NCI-H510A treated with DMSO at 0.1 percent for 48 hours (cell line): ENCODE measurements around the gene GPR42.
A peak's percentile ranks its signal among the peaks of the same experiment; 100 is the strongest.
"Not testable (repeated sequence)": the region's sequence is repeated elsewhere in the genome, so short reads cannot be mapped to it uniquely, and the experiment has no call there.

Experiments
- DNase-seq: peaks from one replicate; lab custom pipeline; 2025; lab: John Stamatoyannopoulos, UW

GPR42 gene

DNA sequence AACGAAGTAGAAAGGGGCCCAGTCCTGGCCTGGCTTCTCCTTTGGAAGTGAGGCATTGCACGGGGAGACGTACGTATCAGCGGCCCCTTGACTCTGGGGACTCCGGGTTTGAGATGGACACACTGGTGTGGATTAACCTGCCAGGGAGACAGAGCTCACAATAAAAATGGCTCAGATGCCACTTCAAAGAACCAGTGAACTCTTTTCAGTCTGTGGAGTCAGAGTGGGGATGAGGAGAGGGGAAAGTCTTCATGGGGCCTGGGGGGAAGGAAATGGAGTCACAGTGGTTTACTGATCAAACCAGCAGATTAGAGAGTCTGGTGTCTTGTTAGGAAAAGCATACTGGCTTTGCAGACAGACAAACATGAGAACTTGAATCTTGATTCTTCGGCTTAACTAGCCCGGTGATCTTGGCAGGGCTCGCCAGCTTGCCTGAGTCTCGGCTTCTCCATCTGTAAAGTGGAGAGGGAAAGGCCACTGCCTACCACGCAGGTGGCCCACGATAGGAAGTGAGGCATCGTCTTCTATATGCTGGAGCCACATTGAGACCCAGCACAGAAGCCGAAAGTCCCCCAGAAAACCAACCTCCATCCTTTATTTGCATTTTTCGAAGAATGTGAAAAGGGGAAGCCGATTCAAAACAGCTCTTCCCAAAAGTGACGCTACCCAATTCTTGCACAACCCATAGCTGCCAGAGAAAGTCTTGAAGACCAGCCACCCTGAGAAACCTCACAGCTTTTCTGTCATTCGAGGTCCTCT lies 23.5 kb upstream of the GPR42 start, which contains the start of gene FFAR1:
Gene FFAR1 (plus strand): TSS at position 732 of the 759 bp plus-strand sequence. CDS start 3,650 bp downstream, outside the sequence.
- no peak for DNase-seq

GRCh38 chr19:35347930-35348298 lies 23.0 kb upstream of the GPR42 start:
- DNase-seq = no peak

DNA sequence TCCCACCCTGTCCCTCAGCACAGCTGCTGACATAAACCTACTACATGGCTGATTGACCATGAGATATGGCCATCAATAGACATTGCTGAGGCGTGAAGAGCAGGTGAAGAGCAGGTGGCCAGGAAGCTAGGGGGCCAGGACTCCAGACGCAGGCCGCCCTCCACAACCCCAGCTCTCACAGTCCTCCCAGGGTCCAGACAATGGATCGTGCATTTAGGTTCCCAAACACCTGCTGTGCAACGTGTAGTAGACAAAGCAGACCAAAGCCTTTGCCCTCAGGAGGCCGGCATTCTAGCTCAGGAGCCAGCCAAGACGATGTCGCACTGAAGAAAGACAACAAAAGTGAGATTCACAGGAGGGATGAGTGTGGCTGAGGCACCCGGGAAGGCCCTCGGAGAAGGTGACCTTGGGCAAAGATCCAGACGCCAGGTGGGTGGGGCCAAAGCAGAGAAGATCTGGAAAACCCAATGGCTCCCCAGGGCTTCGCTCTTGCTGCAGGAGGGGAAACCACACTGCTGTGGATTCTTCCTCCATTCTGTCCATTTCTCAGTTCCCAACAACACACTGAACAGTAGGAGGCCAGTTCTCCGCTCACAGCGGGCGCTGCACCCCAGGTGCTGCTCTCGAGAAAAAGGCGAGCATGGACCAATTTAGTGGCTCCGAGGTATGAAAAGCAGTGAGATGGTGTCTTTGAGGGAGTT lies 21.8 kb upstream of the GPR42 start:
- DNase-seq = no peak

DNA sequence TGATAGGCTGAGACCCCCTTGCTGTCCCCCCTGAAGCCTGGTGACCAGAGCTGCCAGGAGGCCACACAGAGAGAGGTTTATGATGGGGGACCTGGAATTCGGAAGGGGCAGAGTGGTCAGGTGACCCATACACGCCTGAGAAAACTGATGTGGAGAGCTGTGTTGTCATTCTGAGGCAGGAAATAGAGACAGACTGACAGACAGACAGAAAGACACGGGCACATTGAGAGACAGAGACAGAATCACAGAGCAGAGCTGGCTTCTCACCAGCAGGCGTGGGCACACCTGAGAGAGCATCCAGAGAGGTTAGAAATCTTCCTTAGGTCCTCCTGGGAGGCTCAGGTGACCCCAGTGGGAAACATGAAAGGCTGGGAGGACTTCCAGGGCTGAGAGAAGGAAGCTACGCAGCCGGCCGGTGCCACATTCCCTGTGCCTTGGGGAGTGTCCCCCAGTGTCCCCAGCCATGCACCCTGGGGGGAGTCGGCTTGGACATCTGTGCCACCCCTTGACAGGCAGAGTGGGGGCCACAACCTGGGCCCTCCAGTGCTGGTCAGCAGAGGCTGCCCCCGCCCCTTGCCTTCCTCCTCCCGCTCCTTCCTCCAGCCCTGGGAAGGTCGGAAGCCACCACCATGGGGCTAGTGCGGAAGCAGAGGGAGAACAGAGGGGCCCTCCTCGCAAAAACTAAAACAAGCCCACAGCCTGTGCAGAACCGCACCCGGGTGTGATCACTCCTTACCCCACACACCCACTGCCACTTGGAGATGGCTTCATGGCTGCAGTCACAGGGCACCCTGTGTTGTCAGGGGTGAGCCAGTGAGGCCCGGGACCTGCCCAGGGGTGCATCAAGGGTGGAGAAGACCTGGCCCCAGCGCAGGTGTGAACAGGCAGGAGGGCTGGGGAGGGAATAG lies 21.0 kb upstream of the GPR42 start:
- no peak for DNase-seq

- no peak for DNase-seq
Observed at GRCh38 chr19:35350591-35350990, 20.3 kb upstream of the GPR42 start.

GRCh38 chr19:35351411-35352176 lies 19.3 kb upstream of the GPR42 start:
- DNase-seq = no peak

DNA sequence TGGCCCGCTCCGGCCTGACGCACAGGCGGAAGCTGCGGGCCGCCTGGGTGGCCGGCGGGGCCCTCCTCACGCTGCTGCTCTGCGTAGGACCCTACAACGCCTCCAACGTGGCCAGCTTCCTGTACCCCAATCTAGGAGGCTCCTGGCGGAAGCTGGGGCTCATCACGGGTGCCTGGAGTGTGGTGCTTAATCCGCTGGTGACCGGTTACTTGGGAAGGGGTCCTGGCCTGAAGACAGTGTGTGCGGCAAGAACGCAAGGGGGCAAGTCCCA lies 18.8 kb upstream of the GPR42 start:
- no peak for DNase-seq

DNA sequence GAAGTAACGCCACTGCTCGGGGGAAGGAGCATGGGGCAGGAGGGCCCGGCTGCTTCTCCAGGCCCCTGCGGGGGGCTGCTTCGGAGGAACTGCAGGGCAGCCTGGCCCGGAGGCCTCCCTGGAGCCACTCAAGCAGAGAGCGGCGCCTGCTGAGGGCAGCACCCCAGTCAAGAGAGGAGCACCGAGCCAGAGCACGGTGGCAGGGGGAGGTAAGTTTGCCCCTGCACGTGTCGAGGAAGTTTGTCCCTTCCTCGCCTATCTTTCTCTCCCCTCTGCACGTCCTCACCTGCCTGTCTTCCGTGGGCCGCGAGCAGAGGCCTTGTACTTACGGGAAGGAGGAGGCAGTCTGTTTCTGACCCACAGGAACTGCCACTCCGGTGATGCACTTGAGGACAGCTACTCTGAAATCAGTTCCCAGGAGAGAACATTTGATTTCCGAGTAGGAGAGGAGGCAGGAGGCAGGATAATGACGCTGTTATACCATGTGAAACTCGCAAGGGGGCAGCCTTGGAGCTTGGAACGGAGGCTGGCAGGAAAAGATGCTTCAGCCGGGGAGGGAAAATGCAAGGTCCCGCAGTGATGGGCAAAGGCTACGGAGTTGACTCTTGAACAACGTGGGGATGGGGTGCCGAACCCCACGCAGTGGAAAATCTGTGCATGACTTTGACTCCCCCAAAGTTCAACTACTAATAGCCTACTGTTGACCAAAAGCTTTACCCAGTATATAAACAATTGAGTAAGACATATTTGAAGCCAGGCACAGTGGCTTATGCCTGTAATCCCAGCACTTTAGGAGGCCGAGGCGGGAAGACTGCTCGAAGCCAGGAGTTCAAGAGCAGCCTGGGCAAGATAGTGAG lies 18.2 kb upstream of the GPR42 start:
- DNase-seq = peak; percentile 27

DNA sequence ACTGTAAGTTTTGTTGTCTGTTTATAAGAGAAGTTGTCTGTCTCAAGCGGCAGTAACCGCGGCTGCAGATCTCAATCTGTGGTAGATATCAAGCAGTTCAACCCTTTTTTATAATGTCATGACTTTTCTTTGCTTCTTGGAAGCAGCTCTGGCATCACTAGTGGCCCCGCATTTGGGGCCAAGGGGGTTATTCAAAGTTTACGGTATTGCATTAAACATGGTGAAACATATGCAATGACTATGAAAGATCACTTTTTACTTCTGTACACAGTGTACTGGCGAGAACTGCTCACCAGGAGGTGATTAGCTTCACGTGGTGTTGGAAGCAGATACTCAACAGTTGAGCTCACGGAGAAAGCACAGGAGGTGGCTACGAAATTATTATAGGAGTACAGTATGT lies 17.2 kb upstream of the GPR42 start:
- no peak for DNase-seq

- DNase-seq = no peak
Observed at GRCh38 chr19:35354898-35355297, 16.0 kb upstream of the GPR42 start.

DNA sequence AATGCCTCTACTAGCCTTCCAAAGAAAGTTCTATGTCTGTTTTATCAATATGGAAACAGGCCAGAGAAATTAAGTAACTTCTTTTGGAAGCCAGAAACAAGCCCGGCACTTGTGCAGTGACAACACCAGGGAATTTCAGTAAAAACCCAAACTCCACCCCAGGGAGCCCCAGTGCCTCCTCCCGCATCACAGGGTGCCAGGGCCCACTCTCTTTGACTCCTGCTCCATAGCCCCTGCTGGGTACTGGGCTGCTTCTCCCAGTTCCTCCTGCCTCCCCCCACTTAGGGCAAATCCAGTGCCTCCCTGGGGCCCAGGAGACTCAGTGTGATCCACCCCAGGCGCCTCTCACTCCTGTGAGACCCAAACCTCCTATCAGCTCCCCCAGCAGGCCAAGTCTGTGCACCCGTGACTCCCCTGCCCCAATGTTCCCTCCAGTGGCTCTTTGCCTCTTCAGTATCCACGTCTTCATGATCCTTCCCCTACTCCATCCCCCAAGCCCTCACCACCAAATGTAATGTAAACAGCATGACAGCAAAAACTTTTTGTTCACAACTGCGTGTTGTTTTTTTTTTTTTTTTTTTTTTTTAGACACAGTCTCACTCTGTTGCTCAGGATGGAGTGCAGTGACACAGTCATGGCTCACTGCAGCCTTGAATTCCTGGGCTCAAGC lies 14.9 kb upstream of the GPR42 start:
- no peak for DNase-seq

- DNase-seq = no peak
Observed at GRCh38 chr19:35357867-35358573, 12.8 kb upstream of the GPR42 start, which contains the start of gene FFAR3. TSS of gene FFAR3 (plus strand) at chr19:35358460. CDS start at chr19:35358891, 431 bp downstream.

DNA sequence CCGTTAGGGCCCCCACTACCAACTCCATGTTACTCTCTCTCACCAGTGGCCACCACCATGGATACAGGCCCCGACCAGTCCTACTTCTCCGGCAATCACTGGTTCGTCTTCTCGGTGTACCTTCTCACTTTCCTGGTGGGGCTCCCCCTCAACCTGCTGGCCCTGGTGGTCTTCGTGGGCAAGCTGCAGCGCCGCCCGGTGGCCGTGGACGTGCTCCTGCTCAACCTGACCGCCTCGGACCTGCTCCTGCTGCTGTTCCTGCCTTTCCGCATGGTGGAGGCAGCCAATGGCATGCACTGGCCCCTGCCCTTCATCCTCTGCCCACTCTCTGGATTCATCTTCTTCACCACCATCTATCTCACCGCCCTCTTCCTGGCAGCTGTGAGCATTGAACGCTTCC lies 12.0 kb upstream of the GPR42 start:
- not testable (repeated sequence) for DNase-seq

DNA sequence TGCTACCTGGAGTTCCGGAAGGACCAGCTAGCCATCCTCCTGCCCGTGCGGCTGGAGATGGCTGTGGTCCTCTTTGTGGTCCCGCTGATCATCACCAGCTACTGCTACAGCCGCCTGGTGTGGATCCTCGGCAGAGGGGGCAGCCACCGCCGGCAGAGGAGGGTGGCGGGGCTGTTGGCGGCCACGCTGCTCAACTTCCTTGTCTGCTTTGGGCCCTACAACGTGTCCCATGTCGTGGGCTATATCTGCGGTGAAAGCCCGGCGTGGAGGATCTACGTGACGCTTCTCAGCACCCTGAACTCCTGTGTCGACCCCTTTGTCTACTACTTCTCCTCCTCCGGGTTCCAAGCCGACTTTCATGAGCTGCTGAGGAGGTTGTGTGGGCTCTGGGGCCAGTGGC lies 11.5 kb upstream of the GPR42 start:
- not testable (repeated sequence) for DNase-seq

- not testable (repeated sequence) for DNase-seq
Observed at GRCh38 chr19:35360081-35360480, 10.8 kb upstream of the GPR42 start.

GRCh38 chr19:35360880-35361420 lies 9.9 kb upstream of the GPR42 start:
- no peak for DNase-seq

- no peak for DNase-seq
Observed at GRCh38 chr19:35362261-35363000, 8.4 kb upstream of the GPR42 start.

DNA sequence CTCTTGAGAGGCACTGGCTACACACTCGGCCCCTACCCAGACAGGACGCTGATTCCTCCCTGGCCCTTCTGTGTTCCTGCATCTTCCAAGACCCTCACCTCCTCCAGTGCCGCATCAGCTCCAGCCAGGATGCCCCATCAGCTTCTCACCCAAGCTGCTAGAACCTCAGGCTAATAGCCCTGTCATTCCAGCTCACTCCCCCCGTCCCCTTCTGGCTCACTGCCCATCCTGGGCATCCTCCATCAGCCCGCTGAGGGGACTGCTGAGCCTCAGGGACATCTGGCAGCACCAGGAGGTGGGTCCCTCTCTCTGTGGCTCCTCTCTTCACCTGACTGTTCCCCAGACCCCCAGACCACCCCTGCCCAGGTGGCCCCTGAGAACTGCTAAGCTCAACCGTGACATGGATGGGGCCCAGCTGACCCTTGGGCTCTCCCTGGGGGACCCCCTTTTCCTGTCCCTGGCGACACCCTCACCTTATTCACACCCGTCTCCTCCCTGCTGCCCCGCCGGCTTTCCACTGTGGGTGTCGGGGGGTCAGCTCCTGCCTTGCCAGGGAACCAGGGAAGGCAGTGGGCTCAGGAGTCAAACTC lies 7.8 kb upstream of the GPR42 start:
- DNase-seq = no peak
